HFFc6 (cell line): ENCODE data around the gene PMEPA1. TPM values are rescaled to one million over a fixed set of nuclear protein-coding genes. Genes with fewer than 3 reads are reported as not detected.

ENCODE experiments used
- DNase-seq: peaks from one replicate; pipeline ENCODE4 v3.0.0-alpha.2; 2018
- H3K27ac Mint-ChIP-seq: 2 replicates; pipeline ENCODE4 v1.8.0; 2020; ENCODE audit warnings: mild to moderate bottlenecking, mixed read lengths
- H3K27me3 Mint-ChIP-seq: 2 replicates; pipeline ENCODE4 v1.8.0; 2021; ENCODE audit warnings: mild to moderate bottlenecking, moderate library complexity, mixed read lengths; ENCODE audit not compliant: insufficient read depth
- H3K36me3 Mint-ChIP-seq: 2 replicates; pipeline ENCODE4 v1.8.0; 2021; ENCODE audit warnings: low read depth, mixed read lengths
- H3K4me1 Mint-ChIP-seq: 2 replicates; pipeline ENCODE4 v1.8.0; 2020; ENCODE audit warnings: low read depth, mixed read lengths
- H3K4me3 Mint-ChIP-seq: 2 replicates; pipeline ENCODE4 v1.8.0; 2020; ENCODE audit warnings: mild to moderate bottlenecking, moderate library complexity, mixed read lengths
- H3K9me3 Mint-ChIP-seq: 2 replicates; pipeline ENCODE4 v1.8.0; 2020; ENCODE audit warnings: mild to moderate bottlenecking, mixed read lengths
- CTCF ChIP-seq: fragments of 200-600 bp; sonication (generic); IDR thresholded peaks from 2 replicates; pipeline ENCODE4 v1.5.0; 2021; ENCODE audit warnings: antibody characterized with exemption, mild to moderate bottlenecking
- total RNA-seq, 6 experiments: library from RNA; stranded (reverse); fragmentation: NEBNext Ultra II Directional; extraction: Animal tissue kit (Norgen Biotek cat#: 25700); gene quantifications; 2 replicates in 1 of 6; 3 replicates in 5 of 6; pipeline ENCODE4 v1.2.3, GENCODE V29; 2021

PMEPA1 gene
- total RNA-seq, 6 experiments from 2014 or later, result 4.7 to 8.0 (median 5.3) TPM

- TF ChIP-seq CTCF, result no peak
- H3K36me3 Mint-ChIP-seq, result no peaks in the 10 kb centered on the region
- peaks cover 16% of the 10 kb centered on the region; the same call in 1 of the 2 replicates for H3K27me3 Mint-ChIP-seq
- no peak overlapping the region for H3K27ac Mint-ChIP-seq
- H3K4me3 Mint-ChIP-seq, result no peak overlapping the region
- DNase-seq, result no peak
- H3K4me1 Mint-ChIP-seq, result no peaks in the 10 kb centered on the region; the same call in 1 of the 2 replicates
- no peaks in the 10 kb centered on the region for H3K9me3 Mint-ChIP-seq
Measured at GRCh38 chr20:57690525-57690924, 19.3 kb downstream of the PMEPA1 start.

- Mint-ChIP-seq H3K4me1 (no peaks in the 10 kb centered on the region; the same call in 1 of the 2 replicates), H3K27ac (no peak overlapping the region), H3K4me3 (no peak overlapping the region), H3K27me3 (peaks cover 16% of the 10 kb centered on the region), H3K36me3 (no peaks in the 10 kb centered on the region), H3K9me3 (no peaks in the 10 kb centered on the region)
- DNase-seq, result no peak
- TF ChIP-seq CTCF, result no peak
Measured at GRCh38 chr20:57689745-57690481, 19.9 kb downstream of the PMEPA1 start.

DNA sequence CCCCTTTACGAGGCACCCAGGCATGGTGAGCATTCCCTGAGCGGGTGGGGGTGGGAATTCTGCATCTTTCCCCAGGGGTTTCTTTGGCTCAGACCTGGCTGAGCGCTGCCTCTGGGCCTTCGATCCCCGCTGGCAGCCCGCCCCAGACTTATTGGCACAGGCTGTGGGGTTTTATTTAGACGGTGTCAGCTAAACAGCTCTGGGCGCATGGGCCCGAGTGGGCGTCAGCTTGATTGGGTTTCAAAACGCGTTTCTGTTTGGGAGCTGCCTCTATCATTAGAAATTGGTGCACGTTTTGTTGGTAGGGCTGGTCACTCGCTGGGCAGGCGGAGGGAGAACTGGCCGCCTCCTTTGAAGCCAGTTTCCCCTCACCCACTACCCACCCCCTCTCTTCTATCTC, 21.0 kb downstream of the PMEPA1 start:
- no peak for DNase-seq
- H3K4me1 Mint-ChIP-seq, result no peaks in the 10 kb centered on the region; the same call in 1 of the 2 replicates
- TF ChIP-seq CTCF, result no peak
- H3K27me3 Mint-ChIP-seq, result peaks cover 16% of the 10 kb centered on the region
- no peak overlapping the region for H3K27ac Mint-ChIP-seq
- no peaks in the 10 kb centered on the region for H3K9me3 Mint-ChIP-seq
- no peak overlapping the region for H3K4me3 Mint-ChIP-seq
- no peaks in the 10 kb centered on the region for H3K36me3 Mint-ChIP-seq

DNA sequence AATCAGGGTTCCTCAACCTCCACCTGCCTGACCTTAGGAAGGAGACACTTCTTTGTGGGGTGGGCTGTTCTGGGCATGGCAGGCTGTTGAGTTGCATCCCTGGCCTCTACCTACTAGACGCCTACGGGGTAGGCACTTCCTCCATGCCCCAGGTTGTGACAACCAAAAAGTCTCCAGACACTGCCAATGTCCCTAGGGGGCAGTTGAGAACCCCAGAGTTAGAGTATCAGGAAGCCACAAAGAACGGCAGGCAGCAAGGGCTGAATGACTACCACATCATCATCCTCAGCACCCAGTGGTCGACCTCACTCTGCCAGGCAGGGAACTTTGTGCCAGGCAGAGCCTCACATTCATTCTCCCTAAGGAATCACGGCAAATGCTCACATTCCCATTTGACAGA, 21.5 kb downstream of the PMEPA1 start:
- Mint-ChIP-seq H3K27me3 (peaks cover 13% of the 10 kb centered on the region), H3K27ac (no peak overlapping the region), H3K4me3 (no peak overlapping the region), H3K36me3 (no peaks in the 10 kb centered on the region), H3K4me1 (no peaks in the 10 kb centered on the region), H3K9me3 (no peaks in the 10 kb centered on the region)
- no peak for TF ChIP-seq CTCF
- DNase-seq, result no peak

- Mint-ChIP-seq H3K4me1 (no peaks in the 10 kb centered on the region), H3K36me3 (no peaks in the 10 kb centered on the region), H3K4me3 (no peak overlapping the region), H3K27me3 (peaks cover 14% of the 10 kb centered on the region), H3K27ac (no peak overlapping the region), H3K9me3 (no peaks in the 10 kb centered on the region)
- TF ChIP-seq CTCF, result no peak
- no peak for DNase-seq
Measured at GRCh38 chr20:57686931-57687652, 22.7 kb downstream of the PMEPA1 start.
